Endothelial cell of umbilical vein (primary cell): ENCODE data around the gene MAGI1.

Experiments
- CTCF ChIP-seq, 2 donors: IDR thresholded peaks; 1 replicate in 1 of 2; 2 replicates in 1 of 2; pipeline ENCODE4 v1.5.1; 2011; ENCODE audit warnings: low read length in 2 of 2, mild to moderate bottlenecking in 2 of 2, moderate library complexity in 2 of 2, control low read depth in 1 of 2, inconsistent platforms in 1 of 2, low read depth in 1 of 2; ENCODE audit not compliant: insufficient read depth in 1 of 2; ENCODE audit errors: extremely low read depth in 1 of 2
- EZH2 ChIP-seq: IDR thresholded peaks from 2 replicates; pipeline ENCODE4 v1.6.1; 2012; ENCODE audit warnings: borderline replicate concordance, low read depth, mild to moderate bottlenecking, moderate library complexity, low read length, inconsistent platforms; ENCODE audit not compliant: severe bottlenecking
- JUN ChIP-seq: IDR thresholded peaks from 2 replicates; pipeline ENCODE4 v1.6.1; 2011; ENCODE audit warnings: borderline replicate concordance, low read depth; ENCODE audit not compliant: insufficient read length, insufficient read depth
- MAX ChIP-seq: IDR thresholded peaks from 2 replicates; pipeline ENCODE4 v1.6.1; 2011; ENCODE audit not compliant: insufficient read depth, insufficient read length
- POLR2A ChIP-seq: IDR thresholded peaks from 2 replicates; pipeline ENCODE4 v1.6.1; 2012; ENCODE audit warnings: low read depth, mild to moderate bottlenecking, control low read depth, low read length

- TF ChIP-seq JUN (no peak), MAX (no peak), EZH2 (no peak), CTCF (IDR thresholded peaks at IDR 0.05; ENCODE audit: extremely low read depth in 1 of 2, insufficient read depth in 1 of 2, low read depth in 1 of 2, low read length in 2 of 2) (no peak), POLR2A (no peak)
Observed at GRCh38 chr3:66021731-66022131, 17.0 kb downstream of the MAGI1 start.
